GM12873 (cell line): ENCODE measurements around the gene EGFR.

Source experiments
- TF ChIP-seq, protein P1 (sequence below): IDR thresholded peaks from 2 replicates; pipeline ENCODE4 v1.5.1; 2012; ENCODE audit warnings: low read depth, mild to moderate bottlenecking, moderate library complexity, low read length, control low read depth; ENCODE audit not compliant: insufficient read depth; ENCODE audit errors: missing control alignments

The EGFR gene

DNA sequence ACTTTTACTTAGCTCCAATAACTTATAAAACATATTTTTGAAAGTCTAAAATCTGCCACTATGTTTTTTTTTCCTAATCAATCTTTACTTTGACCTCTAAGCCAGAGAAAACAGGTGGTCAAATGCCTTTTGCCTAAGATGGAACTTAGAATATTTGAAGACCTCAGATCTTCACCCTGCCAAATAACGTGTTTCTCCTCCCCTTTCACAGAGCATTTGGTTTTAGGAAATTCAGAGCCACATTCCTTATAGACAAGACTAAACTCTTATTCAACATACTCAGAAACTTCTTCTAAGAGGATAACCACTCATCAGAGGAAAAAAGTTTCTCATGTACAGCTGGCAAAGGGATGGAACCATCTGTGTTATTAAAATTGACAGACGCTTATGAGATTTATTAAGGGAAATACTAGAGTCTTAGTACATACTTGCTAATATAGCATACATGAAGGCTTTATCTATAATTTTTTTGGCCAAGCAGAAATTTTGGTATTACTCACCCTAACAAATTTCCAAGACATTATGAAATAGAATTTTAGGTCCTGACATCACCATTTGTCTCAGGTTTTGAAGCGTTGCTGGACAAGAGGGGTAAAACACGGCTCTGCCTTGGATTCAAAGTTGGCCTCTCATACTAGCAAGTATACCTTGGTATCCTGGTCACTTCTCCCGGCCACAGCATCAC lies 2.6 kb upstream of the EGFR start:
- TF ChIP-seq, protein P1, sequence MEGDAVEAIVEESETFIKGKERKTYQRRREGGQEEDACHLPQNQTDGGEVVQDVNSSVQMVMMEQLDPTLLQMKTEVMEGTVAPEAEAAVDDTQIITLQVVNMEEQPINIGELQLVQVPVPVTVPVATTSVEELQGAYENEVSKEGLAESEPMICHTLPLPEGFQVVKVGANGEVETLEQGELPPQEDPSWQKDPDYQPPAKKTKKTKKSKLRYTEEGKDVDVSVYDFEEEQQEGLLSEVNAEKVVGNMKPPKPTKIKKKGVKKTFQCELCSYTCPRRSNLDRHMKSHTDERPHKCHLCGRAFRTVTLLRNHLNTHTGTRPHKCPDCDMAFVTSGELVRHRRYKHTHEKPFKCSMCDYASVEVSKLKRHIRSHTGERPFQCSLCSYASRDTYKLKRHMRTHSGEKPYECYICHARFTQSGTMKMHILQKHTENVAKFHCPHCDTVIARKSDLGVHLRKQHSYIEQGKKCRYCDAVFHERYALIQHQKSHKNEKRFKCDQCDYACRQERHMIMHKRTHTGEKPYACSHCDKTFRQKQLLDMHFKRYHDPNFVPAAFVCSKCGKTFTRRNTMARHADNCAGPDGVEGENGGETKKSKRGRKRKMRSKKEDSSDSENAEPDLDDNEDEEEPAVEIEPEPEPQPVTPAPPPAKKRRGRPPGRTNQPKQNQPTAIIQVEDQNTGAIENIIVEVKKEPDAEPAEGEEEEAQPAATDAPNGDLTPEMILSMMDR = no peak

DNA sequence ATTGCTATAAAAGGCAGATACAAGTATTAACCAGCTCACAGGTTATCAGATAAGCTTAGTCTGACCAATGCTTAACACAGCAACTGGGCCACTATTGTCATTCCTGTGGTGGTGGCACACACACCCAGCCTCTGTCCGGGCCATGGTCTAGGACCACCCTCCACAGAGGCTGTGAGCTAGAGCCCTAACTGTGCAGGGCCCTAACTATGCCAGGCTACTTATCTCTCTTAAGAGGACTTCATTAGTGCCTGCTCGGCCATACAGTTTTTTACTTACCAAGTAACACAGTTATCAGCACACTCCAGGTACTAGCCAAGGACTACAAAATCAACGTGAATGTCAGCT lies 2.1 kb upstream of the EGFR start:
- TF ChIP-seq, protein P1 = no peak

DNA sequence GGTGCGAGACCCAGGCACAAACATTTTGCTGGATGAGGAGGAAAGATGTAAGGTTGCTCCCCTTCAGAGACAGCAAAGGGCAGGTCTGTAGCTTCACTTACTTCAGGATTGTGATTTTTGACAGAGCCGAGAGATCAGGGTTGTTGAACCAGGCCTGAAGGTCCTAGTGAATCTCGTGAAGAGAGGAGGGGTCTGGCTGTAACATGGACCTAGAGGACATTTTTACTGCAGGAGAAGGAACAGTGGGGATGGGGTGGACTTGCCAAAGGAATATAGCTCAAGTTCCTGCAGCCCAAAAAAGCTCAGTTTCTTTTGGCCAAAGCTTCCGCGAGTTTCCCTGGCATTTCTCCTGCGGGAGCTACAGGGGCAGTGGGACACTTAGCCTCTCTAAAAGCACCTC lies 976 bp upstream of the EGFR start:
- TF ChIP-seq, protein P1 = no peak

DNA sequence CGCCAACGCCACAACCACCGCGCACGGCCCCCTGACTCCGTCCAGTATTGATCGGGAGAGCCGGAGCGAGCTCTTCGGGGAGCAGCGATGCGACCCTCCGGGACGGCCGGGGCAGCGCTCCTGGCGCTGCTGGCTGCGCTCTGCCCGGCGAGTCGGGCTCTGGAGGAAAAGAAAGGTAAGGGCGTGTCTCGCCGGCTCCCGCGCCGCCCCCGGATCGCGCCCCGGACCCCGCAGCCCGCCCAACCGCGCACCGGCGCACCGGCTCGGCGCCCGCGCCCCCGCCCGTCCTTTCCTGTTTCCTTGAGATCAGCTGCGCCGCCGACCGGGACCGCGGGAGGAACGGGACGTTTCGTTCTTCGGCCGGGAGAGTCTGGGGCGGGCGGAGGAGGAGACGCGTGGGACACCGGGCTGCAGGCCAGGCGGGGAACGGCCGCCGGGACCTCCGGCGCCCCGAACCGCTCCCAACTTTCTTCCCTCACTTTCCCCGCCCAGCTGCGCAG lies 424 bp downstream of the EGFR start:
- TF ChIP-seq, protein P1 = no peak

DNA sequence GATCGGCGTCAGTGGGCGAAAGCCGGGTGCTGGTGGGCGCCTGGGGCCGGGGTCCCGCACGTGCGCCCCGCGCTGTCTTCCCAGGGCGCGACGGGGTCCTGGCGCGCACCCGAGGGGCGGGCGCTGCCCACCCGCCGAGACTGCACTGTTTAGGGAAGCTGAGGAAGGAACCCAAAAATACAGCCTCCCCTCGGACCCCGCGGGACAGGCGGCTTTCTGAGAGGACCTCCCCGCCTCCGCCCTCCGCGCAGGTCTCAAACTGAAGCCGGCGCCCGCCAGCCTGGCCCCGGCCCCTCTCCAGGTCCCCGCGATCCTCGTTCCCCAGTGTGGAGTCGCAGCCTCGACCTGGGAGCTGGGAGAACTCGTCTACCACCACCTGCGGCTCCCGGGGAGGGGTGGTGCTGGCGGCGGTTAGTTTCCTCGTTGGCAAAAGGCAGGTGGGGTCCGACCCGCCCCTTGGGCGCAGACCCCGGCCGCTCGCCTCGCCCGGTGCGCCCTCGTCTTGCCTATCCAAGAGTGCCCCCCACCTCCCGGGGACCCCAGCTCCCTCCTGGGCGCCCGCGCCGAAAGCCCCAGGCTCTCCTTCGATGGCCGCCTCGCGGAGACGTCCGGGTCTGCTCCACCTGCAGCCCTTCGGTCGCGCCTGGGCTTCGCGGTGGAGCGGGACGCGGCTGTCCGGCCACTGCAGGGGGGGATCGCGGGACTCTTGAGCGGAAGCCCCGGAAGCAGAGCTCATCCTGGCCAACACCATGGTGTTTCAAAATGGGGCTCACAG lies 1.1 kb downstream of the EGFR start:
- TF ChIP-seq, protein P1 = no peak

DNA sequence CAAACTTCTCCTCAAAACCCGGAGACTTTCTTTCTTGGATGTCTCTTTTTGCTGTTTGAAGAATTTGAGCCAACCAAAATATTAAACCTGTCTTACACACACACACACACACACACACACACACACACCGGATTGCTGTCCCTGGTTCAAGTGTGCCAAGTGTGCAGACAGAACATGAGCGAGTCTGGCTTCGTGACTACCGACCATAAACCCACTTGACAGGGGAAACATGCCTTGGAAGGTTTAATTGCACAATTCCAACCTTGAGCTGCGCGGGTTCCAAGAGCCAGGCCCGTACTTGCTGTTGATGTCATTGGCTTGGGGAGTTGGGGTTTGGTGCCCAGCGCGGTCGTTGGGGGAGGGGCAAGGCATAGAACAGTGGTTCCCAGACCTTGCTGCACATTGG lies 1.7 kb downstream of the EGFR start:
- TF ChIP-seq, protein P1 = no peak

DNA sequence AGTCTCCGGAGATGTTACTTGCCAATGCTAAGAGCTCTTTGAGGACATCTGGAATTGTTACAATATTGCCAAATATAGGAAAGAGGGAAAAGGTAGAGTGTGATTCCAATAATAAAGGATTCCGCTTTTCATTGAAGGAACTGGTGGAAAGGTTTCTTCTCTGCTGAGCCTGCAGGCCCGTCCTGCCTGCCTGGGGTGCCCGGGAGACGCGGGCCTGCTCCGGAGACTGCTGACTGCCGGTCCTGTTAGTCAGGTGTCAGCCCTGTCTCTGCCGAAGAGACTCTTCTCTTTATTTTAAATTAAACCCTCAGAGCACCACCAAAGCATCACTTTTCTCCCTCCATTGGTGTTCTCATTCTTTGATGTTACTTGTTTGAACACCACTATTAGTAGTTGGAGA lies 2.2 kb downstream of the EGFR start:
- TF ChIP-seq, protein P1 = no peak
